ENCODE data around the gene FREY1.
A peak's percentile ranks its signal among the peaks of the same experiment; 100 is the strongest.

The FREY1 gene

DNA sequence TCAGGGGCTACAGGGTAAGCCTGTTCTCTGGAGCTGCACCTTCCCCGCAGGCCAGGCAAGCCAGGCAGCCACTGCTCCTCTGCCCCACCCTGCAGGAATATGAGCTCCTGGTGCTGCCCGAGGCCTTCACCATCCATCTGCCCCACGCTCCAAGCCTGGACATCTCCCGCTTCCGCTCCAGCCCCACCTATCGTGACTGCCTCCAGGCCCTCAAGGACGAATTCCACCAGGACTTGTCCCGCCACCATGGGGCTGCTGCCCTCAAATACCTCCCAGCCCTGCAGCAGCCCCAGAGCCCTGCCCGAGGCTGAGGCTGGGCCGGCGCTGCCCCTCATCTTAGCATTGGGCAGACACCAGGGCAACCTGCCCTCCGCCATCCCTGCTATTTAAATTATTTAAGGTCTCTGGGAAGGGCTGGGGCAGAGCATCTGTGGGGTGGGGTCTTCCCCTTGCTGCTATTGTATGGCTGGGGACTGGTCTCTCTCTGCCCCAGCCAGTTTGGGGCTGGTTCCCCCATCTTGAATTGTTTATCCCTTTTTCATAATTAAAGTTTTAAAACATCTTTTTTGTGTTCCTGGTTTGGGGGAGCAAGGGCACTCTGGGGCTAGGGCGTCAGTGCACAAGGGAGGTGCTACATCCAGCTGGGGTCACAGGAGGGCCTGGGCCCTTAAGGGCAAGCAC, 21.6 kb upstream of the FREY1 start:
- DNase-seq (ENCODE audit: low spot score), result peak; percentile 7

DNA sequence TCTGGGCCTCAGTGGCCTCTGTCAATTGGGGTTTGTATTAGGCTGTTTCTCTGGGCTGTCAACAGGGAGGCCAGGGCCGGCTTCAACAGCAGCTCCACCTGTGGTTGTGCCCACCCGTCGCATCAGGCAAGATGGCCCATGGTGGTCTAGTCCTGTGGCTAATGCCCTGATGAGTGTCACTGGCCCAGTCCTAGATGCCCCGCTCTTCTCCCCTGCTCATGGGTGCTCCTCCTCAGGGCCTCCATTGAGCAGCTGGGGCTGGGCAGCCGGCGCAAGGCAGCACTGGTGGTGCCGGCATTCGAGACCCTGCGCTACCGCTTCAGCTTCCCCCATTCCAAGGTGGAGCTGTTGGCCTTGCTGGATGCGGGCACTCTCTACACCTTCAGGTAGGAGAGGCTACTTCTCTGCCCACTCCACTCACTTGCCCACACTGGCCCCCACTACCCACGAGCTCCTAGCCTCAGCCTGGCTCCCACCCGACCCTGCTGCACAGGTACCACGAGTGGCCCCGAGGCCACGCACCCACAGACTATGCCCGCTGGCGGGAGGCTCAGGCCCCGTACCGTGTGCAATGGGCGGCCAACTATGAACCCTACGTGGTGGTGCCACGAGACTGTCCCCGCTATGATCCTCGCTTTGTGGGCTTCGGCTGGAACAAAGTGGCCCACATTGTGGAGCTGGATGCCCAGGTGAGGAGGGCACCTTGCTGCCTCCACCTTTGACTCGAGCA, 20.8 kb upstream of the FREY1 start:
- DNase-seq (ENCODE audit: low spot score), result no peak

DNA sequence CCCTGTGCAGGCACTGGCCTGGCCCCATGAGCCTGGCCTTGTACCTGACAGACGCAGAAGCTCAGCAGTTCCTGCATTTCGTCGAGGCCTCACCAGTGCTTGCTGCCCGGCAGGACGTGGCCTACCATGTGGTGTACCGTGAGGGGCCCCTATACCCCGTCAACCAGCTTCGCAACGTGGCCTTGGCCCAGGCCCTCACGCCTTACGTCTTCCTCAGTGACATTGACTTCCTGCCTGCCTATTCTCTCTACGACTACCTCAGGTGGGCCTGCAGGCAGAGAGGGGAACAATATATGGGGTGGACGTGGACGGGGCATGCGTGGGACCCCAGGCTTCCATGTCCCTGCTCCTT, 20.2 kb upstream of the FREY1 start:
- DNase-seq (ENCODE audit: low spot score), result peak; percentile 5

DNA sequence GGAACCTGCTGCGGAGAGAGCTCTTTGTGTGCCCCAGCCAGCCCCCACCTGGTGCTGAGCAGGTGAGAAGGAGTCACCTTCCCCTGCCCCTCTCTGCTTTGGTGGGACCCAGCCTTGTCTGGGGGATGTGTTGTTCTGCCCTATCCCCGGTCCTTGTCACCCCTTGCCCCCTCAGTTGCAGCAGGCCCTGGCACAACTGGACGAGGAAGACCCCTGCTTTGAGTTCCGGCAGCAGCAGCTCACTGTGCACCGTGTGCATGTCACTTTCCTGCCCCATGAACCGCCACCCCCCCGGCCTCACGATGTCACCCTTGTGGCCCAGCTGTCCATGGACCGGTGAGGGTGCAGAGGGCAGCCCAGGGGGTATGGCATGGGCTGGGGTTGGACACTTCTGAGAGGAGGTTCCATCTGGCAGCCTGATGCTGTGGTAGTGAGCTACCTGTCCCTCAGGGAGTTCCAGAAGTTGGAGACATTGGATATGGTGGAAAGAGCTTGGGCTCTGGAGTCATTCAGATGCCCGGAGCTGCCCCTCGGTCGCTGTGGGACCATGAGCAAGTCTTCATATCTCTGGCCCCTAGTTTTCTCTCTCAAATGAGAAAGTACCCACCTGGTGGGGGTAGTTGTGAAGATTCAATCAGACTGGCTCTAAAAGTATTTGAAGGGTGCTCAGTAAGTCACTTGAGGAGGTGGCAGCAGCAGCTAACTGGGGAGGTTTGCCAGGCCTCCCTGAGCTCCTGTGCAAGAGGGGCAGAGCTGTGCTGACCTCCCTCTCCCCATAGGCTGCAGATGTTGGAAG, 19.7 kb upstream of the FREY1 start:
- peak; percentile 4 for DNase-seq (ENCODE audit: low spot score)

DNA sequence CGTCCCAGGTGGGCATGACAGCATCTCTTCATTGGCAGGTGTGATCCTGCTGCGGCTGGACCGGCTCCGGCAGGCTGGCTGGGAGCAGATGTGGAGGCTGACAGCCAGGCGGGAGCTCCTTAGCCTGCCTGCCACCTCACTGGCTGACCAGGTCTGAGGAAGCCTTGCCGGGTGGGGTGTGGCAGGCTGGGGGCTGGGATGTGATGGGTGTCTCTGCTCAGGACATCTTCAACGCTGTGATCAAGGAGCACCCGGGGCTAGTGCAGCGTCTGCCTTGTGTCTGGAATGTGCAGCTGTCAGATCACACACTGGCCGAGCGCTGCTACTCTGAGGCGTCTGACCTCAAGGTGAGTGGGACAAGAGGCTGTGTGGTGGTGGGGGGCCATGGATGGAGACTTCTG, 18.9 kb upstream of the FREY1 start:
- DNase-seq (ENCODE audit: low spot score), result peak; percentile 14

DNA sequence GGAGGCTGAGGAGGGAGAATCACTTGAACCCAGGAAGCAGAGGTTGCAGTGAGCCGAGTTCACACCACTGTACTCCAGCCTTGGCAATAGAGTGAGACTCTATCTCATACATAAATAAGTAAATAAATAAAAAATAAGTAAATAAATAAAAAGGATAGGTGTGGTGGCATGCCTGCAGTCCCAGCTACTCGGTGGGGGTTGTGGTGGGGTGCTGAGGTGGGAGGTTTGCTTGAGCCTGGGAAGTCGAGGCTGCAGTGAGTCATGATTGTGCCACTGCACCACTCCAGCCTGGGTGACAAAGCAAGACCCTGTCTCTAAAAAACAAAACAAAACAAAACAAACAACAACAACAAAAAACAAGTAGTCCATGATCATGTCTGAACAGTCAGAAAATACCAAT, 18.5 kb upstream of the FREY1 start:
- DNase-seq (ENCODE audit: low spot score), result no peak

DNA sequence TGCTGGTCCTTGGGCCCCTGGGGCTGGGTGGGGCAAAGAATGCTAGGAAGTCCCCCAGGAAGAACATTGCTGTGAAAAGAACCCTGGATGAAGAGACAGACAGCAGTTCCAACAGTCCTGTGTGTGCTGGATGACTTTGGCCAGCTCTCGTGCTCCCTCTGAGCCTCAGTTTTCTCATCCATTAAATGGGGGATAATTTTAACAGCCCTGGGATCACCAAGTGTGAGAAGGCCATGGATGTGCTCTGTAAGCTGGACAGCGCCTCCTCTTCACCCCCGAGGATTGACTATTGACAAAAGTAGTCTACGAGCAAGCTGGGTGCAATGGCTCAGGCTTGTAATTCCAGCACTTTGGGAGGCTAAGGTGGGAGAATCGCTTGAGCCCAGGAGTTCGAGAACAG, 17.9 kb upstream of the FREY1 start:
- DNase-seq (ENCODE audit: low spot score), result peak; percentile 8

DNA sequence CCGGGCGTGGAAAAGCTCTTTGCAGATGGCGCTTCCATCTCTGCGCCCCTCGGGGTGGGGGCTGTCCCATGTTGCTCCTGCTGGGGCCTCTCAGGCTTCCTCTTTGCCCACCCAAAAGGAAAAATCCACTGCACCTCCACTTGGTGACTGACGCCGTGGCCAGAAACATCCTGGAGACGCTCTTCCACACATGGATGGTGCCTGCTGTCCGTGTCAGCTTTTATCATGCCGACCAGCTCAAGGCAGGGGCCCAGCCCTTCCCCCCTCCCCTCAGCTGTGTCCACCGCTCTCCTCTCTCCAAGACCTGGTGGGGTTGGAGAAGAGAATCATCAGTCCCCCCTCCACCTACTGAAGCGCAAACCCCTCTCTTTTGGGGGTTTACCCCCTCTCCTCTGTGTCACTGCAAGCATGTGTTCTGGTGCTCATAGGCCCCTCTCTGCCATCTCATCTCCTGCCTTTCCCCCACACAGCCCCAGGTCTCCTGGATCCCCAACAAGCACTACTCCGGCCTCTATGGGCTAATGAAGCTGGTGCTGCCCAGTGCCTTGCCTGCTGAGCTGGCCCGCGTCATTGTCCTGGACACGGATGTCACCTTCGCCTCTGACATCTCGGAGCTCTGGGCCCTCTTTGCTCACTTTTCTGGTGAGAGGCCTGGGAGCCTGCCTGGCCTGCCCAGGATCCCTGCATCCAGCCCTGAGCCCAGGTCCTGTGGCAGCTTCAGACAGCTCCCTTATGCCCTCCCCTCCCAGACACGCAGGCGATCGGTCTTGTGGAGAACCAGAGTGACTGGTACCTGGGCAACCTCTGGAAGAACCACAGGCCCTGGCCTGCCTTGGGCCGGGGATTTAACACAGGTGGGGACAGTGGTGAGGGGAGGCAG, 17.2 kb upstream of the FREY1 start:
- DNase-seq (ENCODE audit: low spot score), result no peak

DNA sequence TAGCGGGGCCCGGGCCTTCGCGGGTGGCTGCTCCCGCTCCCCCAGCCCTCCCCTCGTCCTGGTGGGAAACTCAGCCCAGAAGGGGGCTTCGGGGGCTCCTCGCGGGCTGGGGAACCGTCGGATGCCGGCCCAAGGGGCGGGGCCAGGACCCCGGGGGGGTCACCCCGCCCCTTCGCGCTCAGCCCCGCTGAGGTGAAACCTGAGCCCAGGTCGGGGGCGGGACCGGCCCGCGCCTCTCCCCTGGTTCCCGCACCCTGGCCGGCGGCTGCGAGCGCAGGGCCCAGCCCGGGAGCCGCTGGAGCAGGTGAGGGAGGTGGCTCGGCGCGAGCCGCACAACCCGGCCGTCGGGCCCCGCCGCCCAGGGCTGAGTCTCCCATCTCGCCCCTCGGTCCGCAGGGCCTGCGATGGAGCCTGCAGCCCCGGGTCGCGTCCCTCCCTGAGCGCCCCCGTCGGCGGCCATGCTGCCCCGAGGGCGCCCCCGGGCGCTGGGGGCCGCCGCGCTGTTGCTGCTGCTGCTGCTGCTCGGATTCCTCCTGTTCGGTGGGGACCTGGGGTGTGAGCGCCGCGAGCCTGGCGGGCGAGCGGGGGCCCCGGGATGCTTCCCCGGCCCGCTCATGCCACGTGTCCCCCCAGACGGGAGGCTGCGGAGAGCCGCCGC, 15.5 kb upstream of the FREY1 start, which contains the start of gene LARGE2:
Gene LARGE2 (plus strand): TSS at position 232 of the 658 bp plus-strand sequence. CDS start 227 bp downstream, at position 459.
- peak; percentile 29 for DNase-seq (ENCODE audit: low spot score)

DNA sequence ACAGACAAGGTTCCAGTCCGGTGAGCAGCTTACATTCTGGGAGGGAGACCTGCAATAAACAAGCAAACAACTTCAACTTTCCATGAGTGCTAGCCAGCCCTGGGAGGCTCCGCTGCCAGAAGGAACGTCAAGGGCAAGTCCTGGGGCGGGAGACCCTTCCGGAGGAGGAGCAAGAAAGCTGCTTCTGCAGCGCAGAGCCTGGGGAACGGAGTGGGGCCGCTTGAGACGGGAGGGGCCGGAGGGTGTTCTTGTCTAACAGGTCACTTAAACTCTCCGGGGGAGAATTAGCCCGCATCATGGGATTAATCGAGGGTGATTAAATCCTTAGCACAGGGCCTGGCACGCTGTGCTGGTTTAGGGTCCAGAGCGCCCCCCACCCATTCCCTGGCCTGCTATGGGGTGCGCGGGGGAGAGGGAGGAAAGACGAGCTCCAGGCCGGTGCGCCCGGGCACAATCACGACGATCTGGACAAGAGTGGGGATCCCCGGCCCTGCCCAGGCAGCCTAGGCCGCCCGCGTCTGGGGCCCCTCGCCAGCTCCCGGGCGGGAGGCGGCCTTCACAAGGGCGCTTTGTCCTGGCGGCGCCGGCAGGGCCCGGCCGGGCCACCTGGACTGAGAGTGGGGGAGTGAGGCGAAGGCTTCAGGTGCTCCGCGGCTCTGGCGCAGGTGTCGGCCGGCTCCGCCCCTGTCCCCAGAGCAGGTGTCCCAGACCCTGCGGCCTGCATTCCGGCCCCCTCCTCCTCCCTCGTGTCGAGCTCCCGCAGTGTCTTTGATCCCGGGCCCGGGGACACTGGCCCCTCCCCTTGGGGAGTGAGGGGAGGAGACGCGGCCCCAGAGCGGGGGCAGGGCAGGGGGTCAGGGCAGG, 14.7 kb upstream of the FREY1 start:
- peak; percentile 13 for DNase-seq (ENCODE audit: low spot score)

DNA sequence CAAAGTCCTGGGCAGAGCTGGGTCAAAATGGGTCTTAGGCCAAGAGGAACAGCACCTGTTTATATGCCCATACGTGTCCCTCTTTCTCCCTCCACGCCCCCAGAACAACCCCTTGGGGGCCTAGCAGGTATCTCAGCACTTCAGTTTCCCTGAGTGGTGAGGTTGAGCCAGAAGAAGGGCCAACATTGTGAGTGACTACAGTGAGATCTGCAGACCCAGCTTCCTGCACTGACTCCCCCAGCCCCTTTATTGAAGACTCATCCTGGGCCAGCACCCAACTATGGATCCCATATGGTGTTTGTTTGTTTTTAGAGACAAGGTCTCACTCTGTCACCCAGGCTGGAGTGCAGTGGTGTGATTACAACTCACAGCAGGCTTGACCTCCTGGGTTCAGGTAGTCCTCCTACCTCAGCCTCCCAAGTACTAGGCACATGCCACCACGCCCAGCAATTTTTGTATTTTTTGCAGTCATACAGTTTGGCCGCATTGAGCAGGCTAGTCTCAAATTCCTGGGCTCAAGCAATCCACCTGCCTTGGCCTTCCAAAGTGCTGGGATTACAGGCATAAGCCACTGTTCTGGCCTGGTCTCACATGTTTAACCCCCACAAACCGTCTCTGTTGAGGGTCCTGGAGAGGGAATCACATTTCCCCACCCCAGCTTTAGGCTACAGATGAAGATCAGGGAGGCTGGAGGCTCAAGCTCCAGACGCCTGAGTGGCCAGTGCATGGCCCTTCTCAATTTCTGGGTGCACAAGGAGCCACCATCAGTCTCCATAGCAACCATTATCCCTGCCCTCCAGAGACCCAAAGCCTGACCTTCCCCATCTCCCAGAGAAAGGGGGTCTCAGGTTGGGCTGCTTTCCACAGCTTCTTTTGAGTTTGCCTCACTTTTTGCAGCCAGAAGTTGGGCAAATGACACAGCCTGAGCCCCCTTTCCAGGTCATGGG, 13.7 kb upstream of the FREY1 start:
- DNase-seq (ENCODE audit: low spot score), result peak; percentile 5

DNA sequence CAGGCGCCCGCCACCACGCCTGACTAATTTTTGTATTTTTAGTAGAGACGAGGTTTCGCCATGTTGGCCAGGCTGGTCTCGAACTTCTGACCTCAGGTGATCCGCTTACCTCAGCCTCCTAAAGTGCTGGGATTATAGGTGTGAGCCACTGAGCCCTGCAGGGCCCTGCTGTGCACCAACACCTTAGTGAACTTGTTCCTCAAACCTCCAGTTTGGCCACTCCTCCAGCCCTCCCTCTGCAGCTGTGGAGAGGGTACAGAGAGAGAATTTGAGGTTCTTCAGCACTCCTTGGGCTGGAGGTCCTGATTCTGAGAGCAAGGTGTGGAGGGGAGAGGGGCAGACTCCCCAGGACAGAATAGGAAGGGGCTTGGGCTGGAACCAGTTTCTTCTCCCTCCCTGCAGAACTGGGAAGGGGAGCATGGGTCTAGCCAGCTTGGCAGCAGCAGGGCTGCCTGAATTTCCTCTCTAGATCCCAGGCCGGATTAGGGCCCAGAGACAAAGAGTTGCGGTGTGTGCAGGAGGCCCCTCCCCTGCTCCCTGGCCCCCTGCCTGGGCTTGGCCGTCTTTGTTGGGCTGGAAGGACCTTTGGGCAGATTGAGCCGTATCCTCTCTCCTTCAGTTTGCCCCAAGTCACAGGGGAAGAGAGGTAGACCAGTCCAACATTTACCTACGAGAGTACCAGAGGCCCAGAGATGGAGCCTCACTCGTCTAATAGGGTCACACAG, 12.9 kb upstream of the FREY1 start:
- DNase-seq (ENCODE audit: low spot score), result no peak

DNA sequence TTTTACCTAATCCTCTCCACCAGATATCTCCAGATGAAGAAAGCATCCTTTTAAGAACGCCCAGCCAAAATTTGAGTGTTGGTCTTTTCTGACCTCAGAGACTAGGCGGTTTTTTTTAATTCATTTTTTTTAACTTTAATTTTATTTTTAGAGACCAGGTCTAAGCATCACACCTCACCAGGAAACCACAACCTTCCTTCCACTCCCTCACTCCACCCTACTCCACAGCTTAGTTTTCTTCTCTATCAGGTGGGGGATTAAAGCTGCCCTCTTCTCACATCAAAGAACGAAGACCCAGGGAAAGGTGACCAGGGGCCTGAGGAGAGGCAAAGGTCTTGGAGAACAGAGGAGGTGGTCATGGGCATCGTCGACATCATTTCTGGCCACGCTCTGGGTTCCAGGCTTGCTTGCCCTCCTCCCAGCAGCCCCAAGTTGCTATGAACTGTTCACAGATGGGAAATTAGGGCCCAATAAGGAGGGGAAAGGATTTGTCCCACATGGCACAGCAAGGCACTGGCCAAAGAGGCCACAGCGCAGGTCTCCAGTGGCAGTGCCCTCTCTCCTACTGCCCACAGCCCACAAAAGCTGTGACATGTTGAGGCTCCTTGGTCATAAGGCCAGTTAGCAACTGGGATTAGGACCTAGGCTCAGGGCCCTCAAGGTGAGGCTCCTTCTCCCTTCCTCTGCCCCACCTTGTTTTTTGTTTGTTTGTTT, 12.0 kb upstream of the FREY1 start:
- DNase-seq (ENCODE audit: low spot score), result no peak

DNA sequence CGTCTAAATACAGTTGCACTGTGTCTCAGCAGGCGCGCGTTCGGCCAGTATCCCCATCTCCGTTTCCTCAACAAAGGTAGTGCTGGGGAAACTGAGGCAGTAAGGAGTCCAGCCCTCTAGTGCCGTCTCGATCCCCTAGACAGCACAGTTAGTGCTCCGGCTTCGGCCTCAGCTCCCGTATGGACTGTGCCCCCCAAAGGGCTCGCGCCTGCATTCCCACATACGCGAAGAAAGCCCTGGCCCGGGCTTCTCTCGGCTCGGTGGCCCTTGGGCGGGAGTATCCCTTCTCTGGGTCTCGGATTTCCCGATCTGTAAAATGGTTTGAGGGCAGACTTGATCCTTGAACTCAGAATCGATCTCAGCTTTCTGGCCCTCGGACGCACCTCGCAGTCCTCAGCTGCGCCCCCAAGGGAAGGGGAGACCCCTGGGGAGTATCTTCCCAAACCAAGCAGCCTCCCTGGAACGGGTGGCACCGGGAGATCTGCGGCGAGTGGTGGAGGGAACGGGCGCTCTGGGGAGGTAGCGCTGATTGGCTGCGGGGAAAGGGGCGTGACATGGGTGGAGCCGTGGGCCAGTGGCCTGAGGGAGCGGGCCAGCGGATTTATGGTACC, 11.4 kb upstream of the FREY1 start:
- DNase-seq (ENCODE audit: low spot score), result peak; percentile 92

DNA sequence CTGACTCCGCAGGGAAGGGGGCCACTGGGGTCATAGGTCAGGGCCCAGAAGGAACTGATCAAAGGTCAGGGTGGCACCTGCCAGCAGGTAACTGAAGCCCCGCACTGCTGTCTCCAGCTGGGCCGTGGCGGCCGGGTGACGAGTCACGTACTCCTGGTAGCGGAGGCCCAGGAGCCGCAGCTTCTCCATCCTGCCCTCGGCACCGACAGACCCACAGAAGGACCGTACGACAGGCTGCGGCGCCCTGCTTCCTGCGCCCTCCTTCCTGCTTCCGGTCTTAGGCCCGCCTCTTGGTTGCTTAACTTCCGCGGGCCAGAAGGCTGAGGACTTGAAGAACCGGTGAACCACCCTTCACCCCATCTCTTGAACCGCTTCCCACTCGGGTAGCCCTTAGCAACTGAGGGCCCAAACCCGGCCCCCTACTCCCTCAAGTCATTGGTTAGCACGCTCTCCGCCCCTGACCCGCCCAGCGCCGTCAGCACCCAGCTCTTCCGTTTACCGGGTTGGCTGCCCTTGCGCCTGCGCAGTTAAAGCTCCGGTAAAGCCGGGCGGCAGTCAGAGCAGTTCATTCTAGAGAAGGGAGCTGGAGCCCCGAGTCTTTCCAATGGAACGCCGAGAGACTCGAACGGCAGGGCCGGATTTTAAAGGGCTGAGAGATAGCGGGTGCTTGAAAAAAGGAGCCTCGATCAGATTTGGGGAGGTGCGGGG, 10.7 kb upstream of the FREY1 start, which contains the start of gene PEX16:
Gene PEX16 (minus strand): TSS at position 255 of the 708 bp plus-strand sequence. CDS start 66 bp downstream, at position 189.
- peak; percentile 99 for DNase-seq (ENCODE audit: low spot score)

DNA sequence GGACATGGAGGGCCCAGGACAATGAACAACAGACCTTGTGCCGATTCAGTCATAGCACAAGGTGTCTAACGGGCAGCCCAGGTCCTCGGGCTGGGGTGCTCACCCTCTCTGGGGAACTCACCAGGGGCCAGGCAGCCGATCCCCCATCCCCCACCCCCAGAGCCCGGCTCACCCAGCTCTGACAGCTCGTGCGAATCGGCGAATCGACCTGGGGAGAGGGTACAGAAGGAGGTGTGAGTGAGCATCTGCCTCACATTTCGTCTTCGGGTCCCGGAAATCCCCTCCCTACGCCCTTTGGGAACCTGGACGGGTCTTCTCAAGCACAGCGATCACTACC, 10.2 kb upstream of the FREY1 start:
- DNase-seq (ENCODE audit: low spot score), result no peak

DNA sequence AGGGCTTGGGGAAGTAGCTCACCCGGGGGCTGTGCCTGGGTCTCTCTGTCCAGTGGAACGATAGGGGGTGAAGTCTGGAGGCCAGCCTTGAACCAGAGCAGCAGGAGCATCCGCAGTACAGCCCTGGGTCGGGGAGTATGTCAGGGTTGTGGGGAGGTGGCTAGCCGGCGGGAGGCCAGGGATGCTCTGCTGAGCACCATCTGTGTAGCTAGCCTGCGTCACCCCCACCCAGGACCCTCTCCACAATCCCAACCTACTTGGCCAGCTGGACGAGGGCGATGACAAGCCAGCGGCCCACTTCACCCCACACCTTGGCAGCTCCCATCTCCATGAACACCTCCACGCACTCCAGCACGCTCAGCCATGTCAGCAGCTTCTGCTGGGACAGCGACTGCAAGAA, 8.4 kb upstream of the FREY1 start:
- DNase-seq (ENCODE audit: low spot score), result no peak

Measured in AG08396 (cell line).